H1 (cell line): Measurements from ENCODE around the gene LRRC37B.

ENCODE experiments used
- CHD1 ChIP-seq: IDR thresholded peaks from 2 replicates; pipeline ENCODE4 v1.6.1; 2012; ENCODE audit warnings: low read depth, low read length, improper control_type of control experiment
- HDAC2 ChIP-seq, 2 experiments: fragments of 300-600 bp in 1 of 2; sonication (generic) in 1 of 2; IDR thresholded peaks; 2 replicates each; pipeline ENCODE4 v1.6.1; 2011 to 2012; ENCODE audit warnings: low read depth in 2 of 2, low read length in 2 of 2, mild to moderate bottlenecking in 2 of 2, moderate library complexity in 2 of 2, borderline replicate concordance in 1 of 2, inconsistent platforms in 1 of 2
- POLR2A ChIP-seq, 2 experiments: IDR thresholded peaks; 1 replicate in 1 of 2; 2 replicates in 1 of 2; pipeline ENCODE4 v1.6.1; 2011; ENCODE audit warnings: low read depth in 2 of 2, low read length in 2 of 2, mild to moderate bottlenecking in 2 of 2; ENCODE audit errors: control extremely low read depth in 1 of 2
- TAF1 ChIP-seq: IDR thresholded peaks from 2 replicates; pipeline ENCODE4 v1.6.1; 2011; ENCODE audit warnings: mild to moderate bottlenecking, low read depth, low read length
- TCF12 ChIP-seq: IDR thresholded peaks from 2 replicates; pipeline ENCODE4 v1.6.1; 2011; ENCODE audit warnings: low read depth, mild to moderate bottlenecking, low read length
- TEAD4 ChIP-seq: IDR thresholded peaks from 2 replicates; pipeline ENCODE4 v1.6.1; 2012; ENCODE audit warnings: low read depth, low read length, inconsistent platforms, mixed read lengths
- TF ChIP-seq, protein P1 (sequence below), 3 experiments: IDR thresholded peaks; 1 replicate in 2 of 3; 2 replicates in 1 of 3; pipeline versions ENCODE4 v1.5.1 to v1.6.1; 2011; ENCODE audit warnings: low read length in 3 of 3, mild to moderate bottlenecking in 3 of 3, inconsistent platforms in 2 of 3, low read depth in 1 of 3, moderate library complexity in 1 of 3; ENCODE audit not compliant: insufficient read depth in 1 of 3; ENCODE audit errors: control extremely low read depth in 1 of 3
- TF ChIP-seq, protein P2 (sequence below): IDR thresholded peaks from 2 replicates; pipeline ENCODE4 v1.6.1; 2012; ENCODE audit warnings: inconsistent platforms
- TF ChIP-seq, protein P3 (sequence below): IDR thresholded peaks from 2 replicates; pipeline ENCODE4 v1.6.1; 2011; ENCODE audit warnings: low read depth, mild to moderate bottlenecking, low read length; ENCODE audit not compliant: insufficient read depth

DNA sequence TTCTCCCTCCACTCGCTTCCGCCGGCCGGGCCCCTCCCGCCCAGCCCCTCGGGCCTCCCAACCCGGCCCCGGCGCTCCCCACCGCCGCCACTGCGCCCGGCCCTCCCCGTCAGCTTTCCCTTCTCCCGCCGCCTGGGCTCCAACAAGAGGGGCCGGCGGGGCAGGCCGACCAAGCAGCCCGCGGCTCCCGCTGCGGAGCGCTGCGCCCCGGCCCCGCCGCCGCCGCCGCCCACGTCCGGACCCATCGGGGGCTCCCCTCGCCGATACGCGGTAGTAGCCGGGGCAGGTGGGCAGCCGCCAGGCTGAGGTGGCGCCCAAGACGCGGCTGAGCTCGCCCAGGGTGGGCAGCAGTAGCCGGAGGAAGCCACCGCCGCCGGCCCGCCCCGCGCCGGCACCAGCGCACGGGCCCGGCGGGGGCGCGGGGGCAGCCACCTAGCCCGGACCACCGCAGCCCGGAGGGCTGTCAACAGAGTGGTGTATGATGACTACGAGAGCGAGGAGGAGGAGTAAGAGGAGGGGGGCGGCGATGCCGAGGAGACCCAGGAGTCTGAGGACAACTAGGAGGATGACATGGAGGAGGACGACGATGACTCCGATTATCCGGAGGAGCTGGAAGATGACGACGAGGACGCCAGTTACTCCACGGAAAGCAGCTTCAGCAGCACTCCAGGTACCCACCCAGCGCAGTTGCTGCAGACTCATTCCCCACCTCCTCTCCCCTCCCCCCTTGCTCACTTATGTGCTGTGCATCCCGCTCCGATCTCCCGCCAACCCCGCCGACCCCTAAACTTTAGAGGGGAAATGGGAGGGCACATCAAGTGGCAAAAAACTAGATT is 498 bp downstream of the LRRC37B start:
- no peak for TF ChIP-seq HDAC2 (IDR thresholded peaks at IDR 0.05; ENCODE audit: borderline replicate concordance in 1 of 2, low read depth in 2 of 2, low read length in 2 of 2)
- TF ChIP-seq, protein P1, sequence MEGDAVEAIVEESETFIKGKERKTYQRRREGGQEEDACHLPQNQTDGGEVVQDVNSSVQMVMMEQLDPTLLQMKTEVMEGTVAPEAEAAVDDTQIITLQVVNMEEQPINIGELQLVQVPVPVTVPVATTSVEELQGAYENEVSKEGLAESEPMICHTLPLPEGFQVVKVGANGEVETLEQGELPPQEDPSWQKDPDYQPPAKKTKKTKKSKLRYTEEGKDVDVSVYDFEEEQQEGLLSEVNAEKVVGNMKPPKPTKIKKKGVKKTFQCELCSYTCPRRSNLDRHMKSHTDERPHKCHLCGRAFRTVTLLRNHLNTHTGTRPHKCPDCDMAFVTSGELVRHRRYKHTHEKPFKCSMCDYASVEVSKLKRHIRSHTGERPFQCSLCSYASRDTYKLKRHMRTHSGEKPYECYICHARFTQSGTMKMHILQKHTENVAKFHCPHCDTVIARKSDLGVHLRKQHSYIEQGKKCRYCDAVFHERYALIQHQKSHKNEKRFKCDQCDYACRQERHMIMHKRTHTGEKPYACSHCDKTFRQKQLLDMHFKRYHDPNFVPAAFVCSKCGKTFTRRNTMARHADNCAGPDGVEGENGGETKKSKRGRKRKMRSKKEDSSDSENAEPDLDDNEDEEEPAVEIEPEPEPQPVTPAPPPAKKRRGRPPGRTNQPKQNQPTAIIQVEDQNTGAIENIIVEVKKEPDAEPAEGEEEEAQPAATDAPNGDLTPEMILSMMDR (IDR thresholded peaks at IDR 0.05; ENCODE audit: control extremely low read depth in 1 of 3, insufficient read depth in 1 of 3, low read depth in 1 of 3, low read length in 3 of 3) = no peak
- TF ChIP-seq, protein P2, sequence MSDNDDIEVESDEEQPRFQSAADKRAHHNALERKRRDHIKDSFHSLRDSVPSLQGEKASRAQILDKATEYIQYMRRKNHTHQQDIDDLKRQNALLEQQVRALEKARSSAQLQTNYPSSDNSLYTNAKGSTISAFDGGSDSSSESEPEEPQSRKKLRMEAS = no peak
- peak in 1 of 2 experiments; percentile 67; a peak in 2 of 3 replicates for TF ChIP-seq POLR2A (IDR thresholded peaks at IDR 0.05; ENCODE audit: control extremely low read depth in 1 of 2, low read depth in 2 of 2, low read length in 2 of 2)
- no peak for TF ChIP-seq TCF12
- TF ChIP-seq CHD1 = no peak
- TF ChIP-seq TEAD4 = no peak
- TF ChIP-seq, protein P3, sequence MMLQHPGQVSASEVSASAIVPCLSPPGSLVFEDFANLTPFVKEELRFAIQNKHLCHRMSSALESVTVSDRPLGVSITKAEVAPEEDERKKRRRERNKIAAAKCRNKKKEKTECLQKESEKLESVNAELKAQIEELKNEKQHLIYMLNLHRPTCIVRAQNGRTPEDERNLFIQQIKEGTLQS = no peak
- TF ChIP-seq TAF1 = peak; percentile 52; the same call in 1 of the 2 replicates
